Activated CD8-positive, alpha-beta memory T cell treated with anti-CD3 and anti-CD28 coated beads for 36 hours (primary cell): ENCODE results near the gene SLC25A21. TPM values are rescaled to one million over a fixed set of nuclear protein-coding genes. Genes with fewer than 3 reads are reported as not detected.

Experiments
- CTCF ChIA-PET: fragments of 350-600 bp; sonication (Branson Sonifier 250); formaldehyde crosslinking; loops from one replicate; lab custom pipeline; 2021; ENCODE audit warnings: antibody characterized with exemption; lab: Charles Lee
- POLR2A ChIA-PET: fragments of 350-600 bp; sonication (Branson Sonifier 250); formaldehyde crosslinking; loops from one replicate; lab custom pipeline; 2021; ENCODE audit warnings: antibody characterized with exemption; lab: Charles Lee
- total RNA-seq, 2 experiments: library from RNA; stranded (reverse); gene quantifications; one replicate each; pipeline ENCODE4 v1.2.3, GENCODE V29; 2021

Gene SLC25A21
- total RNA-seq, 2 experiments from 2014 or later = not detected

DNA sequence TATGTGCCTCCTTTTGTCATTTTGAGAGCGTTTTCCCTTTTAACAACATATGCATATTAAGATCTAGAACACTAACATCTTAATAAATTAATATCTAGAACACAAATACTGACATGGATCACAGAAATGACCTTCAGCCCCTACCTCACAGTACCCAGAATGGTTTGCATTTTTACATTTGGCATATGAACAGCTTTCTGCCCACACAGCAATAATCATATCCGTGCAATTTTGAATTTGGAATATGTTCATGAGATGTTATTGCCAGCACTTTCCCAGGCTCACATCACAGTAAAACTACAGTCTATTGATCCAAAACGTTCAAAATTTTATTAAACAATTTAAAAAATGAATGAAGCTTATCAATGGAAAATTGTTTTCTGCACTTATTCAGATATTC is 114.6 kb downstream of the SLC25A21 start:
- POLR2A ChIA-PET = no interaction called here

GRCh38 chr14:37056473-37056872 is 115.9 kb downstream of the SLC25A21 start:
- CTCF ChIA-PET = no interaction called here
- POLR2A ChIA-PET = no interaction called here

More for the DNA sequence above, 114.6 kb downstream of the SLC25A21 start:
- CTCF ChIA-PET = no interaction called here

DNA sequence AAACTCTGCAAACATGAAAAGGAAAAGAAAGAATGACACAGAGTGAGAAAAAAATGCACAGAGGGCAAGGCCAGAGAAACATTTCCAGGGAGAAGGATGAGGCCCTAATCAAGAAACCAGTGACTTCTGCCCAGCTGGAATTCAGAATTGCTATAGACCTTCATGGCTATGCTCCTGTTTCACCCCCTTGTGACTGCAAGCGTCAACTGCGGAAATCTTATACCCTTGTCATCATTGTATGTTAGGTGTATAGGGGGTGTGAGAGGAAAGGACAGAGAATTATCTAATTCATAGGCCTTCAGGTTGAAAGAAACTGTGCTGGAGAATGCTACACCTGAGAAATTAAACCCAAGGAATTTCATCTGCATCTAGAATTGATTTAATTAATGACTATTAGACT is 117.5 kb downstream of the SLC25A21 start:
- ChIA-PET POLR2A (no interaction called here), CTCF (no interaction called here)

DNA sequence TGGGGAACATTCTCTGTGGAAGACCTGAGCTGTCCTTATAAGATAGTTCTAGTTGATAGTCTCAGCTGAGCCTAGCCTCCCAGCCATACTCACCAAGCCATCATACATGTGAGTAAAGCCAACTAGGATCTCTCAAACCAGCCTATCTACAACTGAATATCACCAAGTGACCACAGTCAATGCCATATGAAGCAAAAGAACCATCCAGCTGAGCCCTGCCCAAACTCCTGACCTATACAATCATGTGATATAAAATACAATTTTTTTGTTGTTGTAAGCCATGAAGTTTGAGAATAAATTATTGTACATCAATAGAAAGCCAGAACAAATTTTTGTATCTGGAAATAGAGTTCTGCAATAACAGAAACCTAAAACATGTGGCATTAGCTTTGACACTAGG is 118.3 kb downstream of the SLC25A21 start:
- CTCF ChIA-PET = no interaction called here
- POLR2A ChIA-PET = no interaction called here

DNA sequence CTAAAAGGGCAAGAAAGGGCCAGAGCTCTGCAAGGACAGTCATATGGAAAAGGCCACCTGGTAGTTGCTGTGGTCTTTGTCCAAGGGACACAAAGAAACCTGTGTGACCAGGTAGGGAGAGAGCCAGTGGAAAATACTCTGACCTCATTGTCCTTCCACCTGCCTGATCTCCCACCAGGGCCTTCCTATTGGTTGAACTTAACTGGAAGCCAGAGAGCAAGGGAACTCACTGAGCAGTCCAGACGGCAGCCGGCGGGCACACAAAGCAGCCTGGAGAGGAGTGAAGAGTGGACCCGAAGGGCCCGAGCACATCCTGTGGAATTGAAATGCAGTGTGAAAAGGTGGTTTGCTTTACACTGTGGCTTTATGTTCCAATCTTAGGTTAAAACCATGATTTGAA is 120.7 kb downstream of the SLC25A21 start:
- POLR2A ChIA-PET = no interaction called here
- CTCF ChIA-PET = no interaction called here

- CTCF ChIA-PET = no interaction called here
These were observed 121.3 kb downstream of the SLC25A21 start for GRCh38 chr14:37051153-37051552.

GRCh38 chr14:37048666-37049071 is 123.7 kb downstream of the SLC25A21 start:
- CTCF ChIA-PET = interaction anchor here (0.7 kb wide), 1 partner anchor 695 kb away, joined by 3 read pairs; no protein-coding TSS in a partner anchor
- POLR2A ChIA-PET = no interaction called here

More at GRCh38 chr14:37051153-37051552, 121.3 kb downstream of the SLC25A21 start:
- POLR2A ChIA-PET = no interaction called here

GRCh38 chr14:37047996-37048395 is 124.4 kb downstream of the SLC25A21 start:
- ChIA-PET CTCF (interaction anchor here (0.7 kb wide), 1 partner anchor 696 kb away, joined by 3 read pairs; no protein-coding TSS in a partner anchor), POLR2A (no interaction called here)

GRCh38 chr14:37047226-37047625 is 125.2 kb downstream of the SLC25A21 start:
- POLR2A ChIA-PET = no interaction called here
- CTCF ChIA-PET = no interaction called here

DNA sequence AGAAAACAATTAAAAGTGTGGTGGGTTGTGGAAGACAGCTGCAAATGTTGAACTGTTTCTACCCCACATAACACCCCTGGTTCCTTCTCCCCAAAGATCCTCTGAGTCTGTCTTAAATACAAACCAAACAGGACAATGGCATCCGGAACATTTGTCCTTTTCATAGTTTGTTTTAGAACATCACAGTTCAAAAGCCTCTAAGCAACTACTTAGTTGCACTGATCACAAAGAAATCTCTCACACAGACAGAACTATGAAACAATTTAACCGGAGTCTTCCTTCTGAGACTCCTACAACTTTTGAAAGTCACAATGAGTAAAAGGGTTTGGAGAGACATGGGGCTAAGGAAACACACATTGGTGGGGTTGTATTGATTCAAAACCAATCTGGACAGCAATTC is 125.6 kb downstream of the SLC25A21 start:
- ChIA-PET POLR2A (no interaction called here), CTCF (no interaction called here)

- POLR2A ChIA-PET = no interaction called here
- CTCF ChIA-PET = no interaction called here
These were observed 126.9 kb downstream of the SLC25A21 start for GRCh38 chr14:37045340-37046061.

GRCh38 chr14:37037636-37038387 is 134.6 kb downstream of the SLC25A21 start:
- CTCF ChIA-PET = no interaction called here
- POLR2A ChIA-PET = no interaction called here

- POLR2A ChIA-PET = no interaction called here
- CTCF ChIA-PET = no interaction called here
These were observed 135.6 kb downstream of the SLC25A21 start for GRCh38 chr14:37036669-37037341.

- ChIA-PET POLR2A (no interaction called here), CTCF (no interaction called here)
These were observed 137.0 kb downstream of the SLC25A21 start for GRCh38 chr14:37035401-37035800.

DNA sequence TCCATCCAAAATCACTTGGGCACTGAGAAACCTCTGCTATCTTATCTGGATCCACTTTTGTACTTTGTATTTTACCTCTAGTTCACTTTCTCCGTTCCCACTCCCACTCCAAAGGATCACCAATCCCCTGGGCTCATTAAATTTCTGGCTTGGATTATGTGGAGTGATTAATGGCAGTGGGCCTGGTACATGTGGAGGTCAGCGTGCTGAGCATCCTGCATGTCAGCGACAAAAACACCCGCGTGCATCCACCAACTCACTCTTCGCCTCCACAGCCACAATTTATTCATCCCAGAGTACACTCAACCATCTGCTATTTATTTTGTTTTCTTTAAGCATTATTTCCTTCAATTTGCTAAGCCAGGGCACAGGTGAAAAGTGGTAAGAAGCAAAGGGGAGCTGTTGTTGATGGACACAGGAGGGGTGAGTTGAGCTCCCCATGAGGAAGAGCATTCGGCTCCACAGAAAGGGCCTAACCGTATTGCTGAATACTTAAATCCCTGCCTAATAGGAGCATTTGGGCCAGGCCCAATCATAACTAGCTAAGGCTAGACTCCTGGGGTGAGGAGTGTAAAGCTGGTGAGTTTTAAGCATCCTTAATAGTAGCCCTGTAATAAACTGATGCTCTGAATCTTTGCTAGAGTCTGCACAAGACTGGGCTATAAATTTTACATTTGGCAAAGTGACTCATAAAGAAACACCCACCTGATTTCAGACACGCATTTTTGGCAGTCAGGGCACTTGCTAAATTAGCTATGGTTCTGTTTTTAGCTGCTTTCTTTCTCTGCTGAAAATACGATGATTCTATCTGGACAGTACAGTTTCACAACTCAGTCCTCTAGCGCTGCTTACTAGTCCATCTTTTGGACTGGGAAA is 137.8 kb downstream of the SLC25A21 start:
- POLR2A ChIA-PET = no interaction called here
- CTCF ChIA-PET = no interaction called here

- POLR2A ChIA-PET = no interaction called here
- CTCF ChIA-PET = no interaction called here
These were observed 139.5 kb downstream of the SLC25A21 start for GRCh38 chr14:37032863-37033262.

- CTCF ChIA-PET = no interaction called here
- POLR2A ChIA-PET = no interaction called here
These were observed 145.1 kb downstream of the SLC25A21 start for GRCh38 chr14:37027188-37027824.

DNA sequence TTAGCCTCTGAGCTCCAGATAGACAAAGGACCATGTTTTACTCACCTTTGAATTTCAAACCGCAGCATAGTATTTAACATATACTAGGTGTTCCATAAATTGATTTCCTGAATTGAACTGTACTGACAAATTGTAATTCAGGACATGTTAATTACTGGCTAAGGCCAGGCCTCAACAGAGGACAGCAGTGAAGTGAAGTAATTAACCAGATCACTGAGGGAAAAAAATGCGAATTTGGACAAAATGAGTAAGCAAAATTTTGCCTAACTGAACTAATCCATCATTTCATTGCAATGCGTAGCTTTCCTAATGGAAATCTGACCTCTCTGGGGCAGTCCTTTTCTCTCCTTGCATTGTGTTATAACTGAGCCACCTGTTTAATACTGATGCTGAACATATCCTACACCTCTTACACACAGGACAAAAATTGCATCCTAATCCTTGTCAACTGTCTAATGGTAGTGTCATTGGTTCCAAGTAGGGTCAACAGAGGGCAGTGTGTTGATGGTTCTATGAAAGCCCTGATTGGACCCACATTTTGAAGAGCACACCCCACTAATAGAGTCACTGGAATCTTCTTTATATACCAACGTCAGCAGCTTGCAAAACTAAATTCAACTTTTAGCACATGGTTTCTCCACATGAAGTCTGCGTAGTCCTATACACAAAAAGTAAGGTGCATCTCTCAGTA is 148.4 kb downstream of the SLC25A21 start:
- POLR2A ChIA-PET = no interaction called here
- CTCF ChIA-PET = no interaction called here
